Measurements from ENCODE around the gene BCL7A.

Gene BCL7A

GRCh38 chr12:122001466-122002209 lies 20.0 kb upstream of the BCL7A start:
- no peak for DNase-seq (ENCODE audit: low spot score)

DNA sequence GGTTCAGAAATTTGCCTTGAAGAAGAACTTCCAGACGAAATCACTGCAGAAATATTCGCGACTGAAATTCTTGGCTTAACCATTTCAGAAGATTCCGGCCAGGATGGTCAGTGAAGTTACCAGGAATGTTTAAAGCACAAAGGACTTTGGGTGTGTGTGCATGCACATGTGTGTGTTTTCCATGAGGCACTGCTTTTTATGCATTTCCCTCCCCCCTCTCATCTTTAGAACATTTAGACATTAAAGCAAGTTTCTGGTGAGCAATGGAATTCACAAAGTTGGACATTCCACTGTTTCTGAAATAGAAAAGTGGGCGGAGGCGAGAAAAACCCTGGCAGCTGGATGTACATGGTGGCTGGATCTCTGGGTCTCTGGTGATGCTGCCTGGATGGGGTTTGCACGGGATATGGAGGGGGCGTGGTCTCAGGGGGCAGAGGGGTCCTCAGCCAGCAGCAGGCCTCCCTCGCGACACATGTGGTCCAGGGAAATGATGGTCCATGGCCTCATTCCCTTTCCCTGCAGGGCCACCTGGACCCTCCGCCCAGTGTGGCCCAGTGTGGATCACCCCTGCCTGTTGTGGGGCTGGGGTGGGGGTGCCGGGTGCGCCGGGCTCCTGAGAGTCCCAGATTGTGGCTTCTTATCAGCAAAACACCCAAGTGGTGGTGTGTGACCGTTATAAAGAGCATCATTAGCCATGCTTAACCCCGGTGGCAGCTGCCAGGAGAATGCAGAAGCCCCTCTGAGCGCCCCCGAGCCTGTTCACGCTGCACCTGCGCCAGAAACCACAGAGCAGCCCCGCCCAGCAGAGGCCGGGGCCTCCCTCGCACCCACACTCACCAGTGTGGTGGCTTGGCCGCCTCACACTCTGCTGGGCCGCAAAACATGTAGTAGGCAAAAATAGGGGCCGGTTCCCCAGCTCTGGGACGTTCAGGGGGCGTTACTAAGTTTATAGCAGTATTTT lies 17.8 kb upstream of the BCL7A start:
- peak; percentile 73 for DNase-seq (ENCODE audit: low spot score)

DNA sequence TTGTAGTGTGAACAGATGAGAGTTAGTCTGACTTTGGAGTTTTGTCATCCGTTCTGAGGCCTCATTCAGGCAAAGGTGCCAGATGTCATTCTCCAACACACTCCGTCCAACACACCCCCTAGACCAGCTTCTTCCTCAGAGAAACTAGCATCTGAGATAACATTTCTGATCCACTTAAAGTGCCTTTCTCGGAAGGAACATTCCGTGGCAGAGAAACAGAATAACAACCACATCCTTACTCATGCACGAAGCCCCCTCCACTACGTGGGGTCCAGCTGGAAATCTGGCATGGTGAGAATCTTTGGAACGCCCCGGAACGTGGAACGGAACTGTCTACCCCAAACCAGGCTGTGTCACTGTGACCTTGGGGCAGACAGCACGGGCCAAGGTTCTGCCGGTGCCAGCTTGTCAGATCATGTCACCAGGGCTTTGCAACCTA lies 17.0 kb upstream of the BCL7A start:
- peak; percentile 25 for DNase-seq (ENCODE audit: low spot score)

DNA sequence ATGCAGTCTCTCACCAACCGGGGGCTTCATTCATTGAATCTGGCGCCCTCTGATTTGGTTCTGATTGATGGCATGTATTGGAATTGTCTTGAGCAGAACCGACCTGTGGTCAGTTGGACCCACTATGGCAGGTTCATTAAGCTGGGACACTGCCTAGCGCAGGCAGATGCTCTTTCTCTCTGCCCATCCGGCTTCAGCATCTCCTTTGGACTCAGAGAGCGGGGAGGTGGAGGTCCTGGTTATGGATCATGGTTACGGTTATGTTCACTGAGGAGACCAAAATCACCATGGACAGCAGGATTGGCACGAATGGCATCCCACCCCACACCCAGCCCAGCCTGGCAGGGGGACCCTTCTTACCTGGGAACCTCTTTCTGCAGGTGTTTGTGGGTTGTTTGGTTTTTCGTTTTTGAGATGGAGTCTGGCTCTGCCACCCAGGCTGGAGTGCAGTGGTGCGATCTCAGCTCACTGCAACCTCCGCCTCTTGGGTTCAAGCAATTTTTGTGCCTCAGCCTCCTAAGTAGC lies 16.4 kb upstream of the BCL7A start:
- DNase-seq (ENCODE audit: low spot score) = no peak

DNA sequence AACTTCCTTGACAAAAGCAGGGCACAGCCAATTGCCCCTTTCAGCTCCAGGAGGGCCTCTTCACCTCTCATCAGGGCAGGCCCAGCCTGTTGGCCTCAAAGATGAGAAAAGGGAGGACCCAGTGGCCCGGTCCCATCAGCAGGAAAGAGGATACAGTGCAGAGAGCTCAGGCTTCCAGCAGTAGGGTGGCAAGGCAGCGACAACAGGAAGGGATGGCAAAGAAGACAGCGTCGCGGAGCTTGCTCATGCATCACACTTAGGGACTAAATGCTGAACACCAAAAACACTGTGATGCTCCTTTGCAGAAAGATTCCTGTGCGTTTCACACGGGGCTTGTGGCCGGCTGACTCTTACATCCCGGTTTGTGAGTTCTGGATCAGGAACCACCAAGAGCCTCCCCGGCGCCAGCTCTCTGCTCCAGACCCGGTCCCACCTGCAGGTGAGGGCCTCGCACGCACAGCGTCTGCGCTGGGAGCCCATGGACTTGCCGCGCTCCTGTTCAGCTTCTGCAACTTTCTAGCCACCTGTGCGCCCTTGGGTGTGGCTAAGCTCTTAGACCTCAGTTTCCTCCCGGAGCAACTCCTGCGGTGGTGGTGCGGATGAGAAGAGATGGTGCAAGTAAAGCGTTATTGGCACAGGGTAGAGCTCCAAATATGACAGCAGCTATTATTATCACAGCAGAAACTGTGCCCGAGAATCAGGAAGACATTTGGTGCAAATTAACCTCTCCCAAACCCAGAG lies 15.3 kb upstream of the BCL7A start:
- DNase-seq (ENCODE audit: low spot score) = no peak

- DNase-seq (ENCODE audit: low spot score) = no peak
Measured at GRCh38 chr12:122009741-122010140, 11.9 kb upstream of the BCL7A start.

GRCh38 chr12:122012184-122012583 lies 9.5 kb upstream of the BCL7A start:
- DNase-seq (ENCODE audit: low spot score) = no peak

DNA sequence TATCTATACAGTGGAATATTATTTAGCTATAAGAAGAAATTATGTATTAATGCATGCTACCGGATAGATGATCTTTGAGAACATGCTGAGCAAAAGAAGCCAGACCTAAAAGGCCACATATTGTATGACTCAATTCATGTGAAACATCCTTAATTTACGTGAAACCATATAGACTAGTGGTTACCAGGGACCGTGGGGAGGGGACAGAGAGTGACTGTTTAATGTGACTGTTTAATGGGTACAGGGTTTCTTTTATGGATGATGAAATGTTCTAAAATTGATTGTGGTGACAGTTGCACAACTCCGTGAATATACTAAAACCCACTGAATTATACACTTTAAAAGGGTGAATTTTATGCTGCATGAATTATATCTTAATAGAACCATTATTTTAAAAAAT lies 8.5 kb upstream of the BCL7A start:
- no peak for DNase-seq (ENCODE audit: low spot score)

- DNase-seq (ENCODE audit: low spot score) = no peak
Measured at GRCh38 chr12:122013791-122014590, 7.7 kb upstream of the BCL7A start.

DNA sequence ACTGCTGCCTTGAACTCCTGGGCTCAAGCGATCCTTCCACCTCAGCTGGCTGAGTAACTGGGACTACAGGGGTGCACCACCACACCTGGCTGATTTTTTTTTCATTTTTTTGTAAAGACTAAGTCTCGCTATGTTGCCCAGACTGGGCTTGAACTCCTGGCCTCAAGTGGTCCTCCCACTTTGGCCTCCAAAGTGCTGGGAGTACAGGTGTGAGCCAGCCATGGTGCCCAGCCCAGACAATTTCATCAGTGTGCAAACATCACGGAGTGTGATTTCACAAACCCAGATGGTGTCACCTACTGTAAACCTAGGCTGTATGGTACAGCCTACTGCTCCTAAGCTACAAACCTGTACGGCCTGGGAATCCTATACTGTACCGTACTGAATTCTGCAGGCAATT lies 6.9 kb upstream of the BCL7A start:
- DNase-seq (ENCODE audit: low spot score) = no peak

DNA sequence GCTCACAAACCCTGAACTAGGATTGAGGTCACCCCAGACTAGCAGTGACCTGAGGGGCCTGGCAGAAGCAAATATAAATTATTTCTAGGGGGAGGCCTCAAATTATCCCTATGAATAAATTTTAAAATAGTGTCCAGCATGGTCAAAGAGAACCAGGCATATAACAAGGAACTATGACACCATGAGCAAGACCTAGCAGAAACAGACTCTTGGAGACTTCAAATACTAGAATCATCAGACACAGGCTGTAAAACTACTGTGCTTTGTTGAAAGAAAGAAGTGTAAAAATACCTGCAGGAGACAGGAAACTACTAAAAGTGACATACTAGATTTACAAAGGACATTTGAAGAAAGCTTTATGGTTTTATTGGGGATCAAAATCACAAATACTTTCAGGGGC lies 3.2 kb upstream of the BCL7A start:
- DNase-seq (ENCODE audit: low spot score) = no peak

- no peak for DNase-seq (ENCODE audit: low spot score)
Measured at GRCh38 chr12:122018937-122019336, 2.7 kb upstream of the BCL7A start.

DNA sequence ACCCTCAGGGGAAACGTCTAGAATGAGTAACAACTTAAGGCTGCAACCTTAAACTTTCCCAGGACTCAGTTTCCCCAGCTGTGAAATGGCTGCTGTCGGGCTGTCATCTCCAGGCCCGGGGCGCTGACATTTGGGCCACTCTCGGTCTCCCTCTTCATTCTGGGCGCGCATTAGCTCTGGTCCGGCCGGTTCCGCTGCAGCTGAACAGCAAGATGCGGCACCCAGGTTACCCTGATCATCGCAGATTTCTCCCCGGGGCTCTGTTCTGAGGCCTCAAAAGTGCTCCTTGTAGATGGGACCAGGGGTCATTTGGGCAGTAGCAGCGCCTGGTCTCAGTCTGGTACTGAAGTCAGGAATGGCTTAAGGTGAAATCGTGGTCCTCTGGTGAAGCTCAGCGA lies 890 bp upstream of the BCL7A start:
- no peak for DNase-seq (ENCODE audit: low spot score)

DNA sequence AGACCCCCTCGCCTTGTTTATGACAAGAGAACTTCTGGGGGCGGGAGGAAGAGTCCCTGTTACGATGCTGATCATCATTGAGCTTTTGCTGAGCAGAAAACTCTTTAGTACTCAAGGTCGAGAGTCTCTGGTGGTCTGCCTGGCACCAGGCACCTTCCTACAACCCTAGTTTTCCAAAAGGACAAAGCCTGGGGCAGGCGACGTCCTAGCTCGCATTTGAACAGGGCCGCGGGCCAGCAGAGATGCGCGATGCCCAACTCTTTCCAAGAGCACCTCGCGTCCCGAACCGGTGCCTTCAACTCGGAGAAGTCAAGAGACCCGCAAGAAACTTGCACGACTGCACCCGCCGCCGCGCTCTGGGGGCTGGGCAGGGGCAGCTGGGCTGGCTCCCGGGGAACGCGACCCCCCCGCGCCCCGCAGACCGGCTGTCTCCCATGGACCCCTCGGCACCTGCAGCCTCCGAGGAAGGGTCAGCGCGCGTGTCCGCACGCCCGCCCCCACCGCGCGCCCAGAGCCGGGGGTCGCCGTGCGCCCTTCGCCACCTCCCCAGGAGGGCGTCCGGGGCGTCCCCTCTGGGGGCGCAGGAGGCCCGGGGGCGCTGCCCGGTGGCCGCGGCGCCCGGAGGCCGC lies 377 bp upstream of the BCL7A start:
- peak; percentile 28 for DNase-seq (ENCODE audit: low spot score)

DNA sequence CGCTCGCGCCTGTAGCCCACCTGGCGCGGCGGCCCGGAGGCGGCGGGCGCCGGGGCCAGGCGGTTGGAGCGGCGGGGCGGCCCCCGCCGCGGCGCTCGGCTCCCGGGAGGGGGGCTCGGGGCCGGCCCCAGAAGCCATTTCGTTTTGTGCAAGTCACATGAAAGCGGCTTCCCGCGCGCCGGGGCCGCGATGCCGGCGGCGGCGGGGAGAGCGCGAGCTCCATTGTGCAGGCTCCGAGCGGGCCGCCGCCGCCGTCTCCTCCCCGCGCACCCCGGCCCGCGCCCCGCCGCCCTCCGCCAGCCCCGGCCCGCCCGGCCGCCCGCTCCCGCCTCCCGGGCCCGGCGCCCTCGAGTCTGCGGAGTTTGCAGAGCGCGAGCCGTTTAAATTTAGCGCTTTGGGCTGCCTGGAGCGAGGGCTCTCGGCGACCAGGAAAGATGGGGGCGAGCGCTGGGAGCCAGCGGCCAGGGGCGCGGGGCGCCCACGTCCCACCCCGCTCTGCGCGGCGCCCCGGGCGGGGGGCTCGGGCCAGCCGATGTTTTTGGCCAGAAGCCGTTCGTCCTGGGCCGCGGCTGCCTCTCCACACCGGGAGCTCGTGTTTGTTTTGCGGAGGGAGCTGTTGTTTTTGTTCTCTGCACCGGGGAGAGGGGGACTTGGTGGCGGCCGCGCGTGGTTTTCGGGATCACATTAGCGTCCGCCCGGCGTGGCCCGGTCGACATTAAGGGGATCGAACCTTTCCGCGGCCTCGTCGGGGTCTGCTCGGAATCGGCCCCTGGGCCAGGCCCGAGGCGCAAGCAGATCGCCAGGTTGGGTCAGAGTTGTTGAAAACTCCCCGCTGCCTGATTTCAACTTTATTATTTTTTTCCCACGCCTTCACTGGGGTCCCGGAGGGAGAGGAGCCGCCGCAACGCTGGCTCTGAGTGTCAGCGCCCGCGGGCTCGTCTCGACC lies 982 bp downstream of the BCL7A start:
- peak; percentile 39 for DNase-seq (ENCODE audit: low spot score)

- peak; percentile 90 for DNase-seq (ENCODE audit: low spot score)
Measured at GRCh38 chr12:122023339-122024131, 1.9 kb downstream of the BCL7A start.

DNA sequence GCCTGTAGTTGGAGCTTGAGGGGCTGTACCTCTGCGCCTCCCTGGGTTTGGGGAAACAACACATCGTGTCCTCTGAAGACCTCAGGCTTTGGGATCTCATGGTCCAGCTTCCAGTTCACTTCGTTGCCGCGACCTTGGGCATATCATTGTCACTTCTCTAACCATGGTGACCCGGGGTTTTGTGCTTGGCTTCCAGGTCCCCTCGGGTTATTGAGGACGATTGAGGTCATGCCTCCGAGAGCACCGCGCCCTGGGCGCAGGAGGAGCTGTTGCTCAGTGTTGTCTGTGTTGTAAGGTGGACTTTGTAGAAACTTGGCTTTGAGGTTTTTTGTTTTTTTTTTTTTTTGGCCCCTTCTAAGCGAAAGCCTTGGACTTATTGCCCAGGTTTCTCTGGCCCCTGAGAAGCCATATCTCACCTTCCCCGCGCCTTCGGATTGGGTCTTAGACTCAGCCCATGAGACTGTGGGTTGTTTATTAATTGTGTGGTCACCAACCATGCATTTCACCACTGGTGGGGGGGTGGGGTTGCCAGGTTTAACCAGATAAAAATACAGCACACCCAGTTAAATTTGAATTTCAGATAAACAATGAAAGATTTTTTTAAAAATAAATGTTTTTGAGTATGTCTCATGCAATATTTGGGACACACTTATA lies 2.6 kb downstream of the BCL7A start:
- no peak for DNase-seq (ENCODE audit: low spot score)

GRCh38 chr12:122026706-122027333 lies 5.1 kb downstream of the BCL7A start:
- DNase-seq (ENCODE audit: low spot score) = no peak
